Vagina (tissue), 2 donors: Measurements from ENCODE around the gene IMPA2. TPM values are rescaled to one million over a fixed set of nuclear protein-coding genes. Genes with fewer than 3 reads are reported as not detected.
A peak's percentile ranks its signal among the peaks of the same experiment; 100 is the strongest.
"Not testable (repeated sequence)": the region's sequence is repeated elsewhere in the genome, so short reads cannot be mapped to it uniquely, and the experiment has no call there.

Experiments used
- DNase-seq, 2 donors: peaks; one replicate each; pipeline ENCODE4 v3.0.0-alpha.2; 2017; ENCODE audit errors: extremely low spot score in 2 of 2
- H3K27ac ChIP-seq: fragments of 200-600 bp; sonication (generic); one replicate; pipeline ENCODE4 v1.5.1; 2019
- H3K27me3 ChIP-seq: fragments of 200-600 bp; sonication (generic); one replicate; pipeline ENCODE4 v1.5.1; 2019
- H3K36me3 ChIP-seq, 2 donors: fragments of 200-600 bp; sonication (generic); one replicate each; pipeline ENCODE4 v1.5.1; 2017 to 2019
- H3K4me1 ChIP-seq: fragments of 200-600 bp; sonication (generic); one replicate; pipeline ENCODE4 v1.5.1; 2019
- H3K4me3 ChIP-seq, 2 donors: fragments of 200-600 bp; sonication (generic); 1 replicate in 1 of 2; 2 replicates in 1 of 2; pipeline ENCODE4 v1.5.1; 2016 to 2019
- H3K9me3 ChIP-seq: fragments of 200-600 bp; sonication (generic); one replicate; pipeline ENCODE4 v1.5.1; 2019
- POLR2A ChIP-seq, 2 donors: fragments of 450-650 bp; IDR thresholded peaks; one replicate each; pipeline ENCODE4 v1.6.1; 2017; ENCODE audit warnings: antibody characterized with exemption in 2 of 2, mild to moderate bottlenecking in 2 of 2, moderate library complexity in 2 of 2
- POLR2AphosphoS5 ChIP-seq, 2 donors: sonication (generic); formaldehyde crosslinking; IDR thresholded peaks; one replicate each; pipeline ENCODE4 v1.9.0; 2017; ENCODE audit warnings: antibody characterized with exemption in 2 of 2, mild to moderate bottlenecking in 2 of 2, low read depth in 1 of 2; ENCODE audit not compliant: insufficient read depth in 1 of 2
- intact Hi-C: fragments of 100-400 bp; cut with DNase I; formaldehyde crosslinking; loops from one replicate; pipeline ENCODE4 v1.15.1; 2023
- total RNA-seq: library from RNA; depleted of rRNA; stranded (reverse); fragments of >200 nt; gene quantifications from one replicate; pipeline ENCODE4 v1.2.3, GENCODE V29; 2016
- TF ChIP-seq, protein P1 (sequence below), 3 experiments: fragments of 450-650 bp in 2 of 3; fragments of 200-600 bp in 1 of 3; sonication (generic) in 1 of 3; IDR thresholded peaks; one replicate each; pipeline ENCODE4 v1.5.1; 2017 to 2019; ENCODE audit warnings: antibody characterized with exemption in 3 of 3, mild to moderate bottlenecking in 2 of 3, moderate library complexity in 2 of 3

The IMPA2 gene
- total RNA-seq, 1 donor from 2014 or later: 128 TPM

DNA sequence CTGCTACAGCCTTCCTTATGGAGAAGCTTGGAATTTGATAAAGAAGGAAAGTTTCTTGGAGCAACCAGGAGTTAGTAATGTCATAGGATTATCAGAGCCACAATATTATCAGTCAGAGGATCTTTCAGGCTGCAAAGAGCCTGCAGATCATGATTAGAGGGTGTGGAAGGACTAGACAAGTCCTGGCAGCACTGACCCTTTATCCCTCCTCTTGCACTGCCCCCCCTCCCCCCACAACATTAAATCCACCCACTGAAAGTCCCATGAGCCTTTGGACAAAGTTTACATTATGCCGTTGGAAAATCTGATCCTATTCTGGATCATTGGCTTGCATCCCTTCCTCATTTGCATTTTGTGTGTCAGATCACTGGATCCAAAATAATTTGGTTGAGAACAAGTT is 18.7 kb upstream of the IMPA2 start:
- H3K27ac ChIP-seq: no peak overlapping the region

GRCh38 chr18:11963991-11964484 is 17.3 kb upstream of the IMPA2 start:
- H3K4me1 ChIP-seq: peaks cover 26% of the 10 kb centered on the region
- H3K9me3 ChIP-seq: no peaks in the 10 kb centered on the region
- no peaks in the 10 kb centered on the region for H3K27me3 ChIP-seq
- no peak for TF ChIP-seq POLR2AphosphoS5 (IDR thresholded peaks at IDR 0.05; ENCODE audit: insufficient read depth in 1 of 2, low read depth in 1 of 2)
- TF ChIP-seq, protein P1, sequence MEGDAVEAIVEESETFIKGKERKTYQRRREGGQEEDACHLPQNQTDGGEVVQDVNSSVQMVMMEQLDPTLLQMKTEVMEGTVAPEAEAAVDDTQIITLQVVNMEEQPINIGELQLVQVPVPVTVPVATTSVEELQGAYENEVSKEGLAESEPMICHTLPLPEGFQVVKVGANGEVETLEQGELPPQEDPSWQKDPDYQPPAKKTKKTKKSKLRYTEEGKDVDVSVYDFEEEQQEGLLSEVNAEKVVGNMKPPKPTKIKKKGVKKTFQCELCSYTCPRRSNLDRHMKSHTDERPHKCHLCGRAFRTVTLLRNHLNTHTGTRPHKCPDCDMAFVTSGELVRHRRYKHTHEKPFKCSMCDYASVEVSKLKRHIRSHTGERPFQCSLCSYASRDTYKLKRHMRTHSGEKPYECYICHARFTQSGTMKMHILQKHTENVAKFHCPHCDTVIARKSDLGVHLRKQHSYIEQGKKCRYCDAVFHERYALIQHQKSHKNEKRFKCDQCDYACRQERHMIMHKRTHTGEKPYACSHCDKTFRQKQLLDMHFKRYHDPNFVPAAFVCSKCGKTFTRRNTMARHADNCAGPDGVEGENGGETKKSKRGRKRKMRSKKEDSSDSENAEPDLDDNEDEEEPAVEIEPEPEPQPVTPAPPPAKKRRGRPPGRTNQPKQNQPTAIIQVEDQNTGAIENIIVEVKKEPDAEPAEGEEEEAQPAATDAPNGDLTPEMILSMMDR (IDR thresholded peaks at IDR 0.05): no peak
- no peak for TF ChIP-seq POLR2A (IDR thresholded peaks at IDR 0.05)
- no peak for DNase-seq
- H3K4me3 ChIP-seq: no peak overlapping the region
- H3K36me3 ChIP-seq: no peaks in the 10 kb centered on the region
- H3K27ac ChIP-seq: peak overlapping the region; percentile 14
- intact Hi-C loops: no loop called here

More for the DNA sequence above, 18.7 kb upstream of the IMPA2 start:
- Histone ChIP-seq H3K4me3 (no peak overlapping the region), H3K27me3 (no peaks in the 10 kb centered on the region), H3K4me1 (peaks cover 26% of the 10 kb centered on the region), H3K36me3 (no peaks in the 10 kb centered on the region), H3K9me3 (no peaks in the 10 kb centered on the region)
- TF ChIP-seq POLR2A (IDR thresholded peaks at IDR 0.05) (no peak), POLR2AphosphoS5 (IDR thresholded peaks at IDR 0.05; ENCODE audit: insufficient read depth in 1 of 2, low read depth in 1 of 2) (no peak)
- TF ChIP-seq, protein P1 (IDR thresholded peaks at IDR 0.05): no peak
- no peak for DNase-seq
- intact Hi-C loops: no loop called here

- H3K4me3 ChIP-seq: no peak overlapping the region
- no peaks in the 10 kb centered on the region for H3K4me1 ChIP-seq
- H3K36me3 ChIP-seq: no peaks in the 10 kb centered on the region
- H3K27me3 ChIP-seq: no peaks in the 10 kb centered on the region
- DNase-seq: no peak
- no peak overlapping the region for H3K27ac ChIP-seq
- intact Hi-C loops: no loop called here
- H3K9me3 ChIP-seq: no peaks in the 10 kb centered on the region
- no peak for TF ChIP-seq POLR2A (IDR thresholded peaks at IDR 0.05)
- no peak for TF ChIP-seq POLR2AphosphoS5 (IDR thresholded peaks at IDR 0.05; ENCODE audit: insufficient read depth in 1 of 2, low read depth in 1 of 2)
- TF ChIP-seq, protein P1 (IDR thresholded peaks at IDR 0.05): no peak
Observed at GRCh38 chr18:11969904-11970835, 11.1 kb upstream of the IMPA2 start.

DNA sequence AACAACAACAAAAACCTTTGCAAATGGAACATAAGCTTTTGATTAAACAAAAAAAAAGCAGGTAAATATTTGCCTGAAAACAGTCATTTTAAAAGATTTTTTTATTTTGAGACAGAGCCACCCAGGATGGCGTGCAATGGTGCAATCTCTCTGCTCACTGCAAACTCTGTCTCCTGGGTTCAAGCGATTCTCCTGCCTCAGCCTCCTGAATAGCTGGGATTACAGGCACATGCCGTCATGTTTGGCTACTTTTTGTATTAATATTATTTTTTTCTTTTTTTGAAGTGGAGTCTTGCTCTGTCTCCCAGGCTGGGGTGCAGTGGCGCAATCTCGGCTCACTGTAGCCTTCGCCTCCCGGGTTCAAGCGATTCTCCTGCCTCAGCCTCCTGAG is 10.5 kb upstream of the IMPA2 start:
- DNase-seq, H3K27ac ChIP-seq, intact Hi-C loops: not testable (repeated sequence)

DNA sequence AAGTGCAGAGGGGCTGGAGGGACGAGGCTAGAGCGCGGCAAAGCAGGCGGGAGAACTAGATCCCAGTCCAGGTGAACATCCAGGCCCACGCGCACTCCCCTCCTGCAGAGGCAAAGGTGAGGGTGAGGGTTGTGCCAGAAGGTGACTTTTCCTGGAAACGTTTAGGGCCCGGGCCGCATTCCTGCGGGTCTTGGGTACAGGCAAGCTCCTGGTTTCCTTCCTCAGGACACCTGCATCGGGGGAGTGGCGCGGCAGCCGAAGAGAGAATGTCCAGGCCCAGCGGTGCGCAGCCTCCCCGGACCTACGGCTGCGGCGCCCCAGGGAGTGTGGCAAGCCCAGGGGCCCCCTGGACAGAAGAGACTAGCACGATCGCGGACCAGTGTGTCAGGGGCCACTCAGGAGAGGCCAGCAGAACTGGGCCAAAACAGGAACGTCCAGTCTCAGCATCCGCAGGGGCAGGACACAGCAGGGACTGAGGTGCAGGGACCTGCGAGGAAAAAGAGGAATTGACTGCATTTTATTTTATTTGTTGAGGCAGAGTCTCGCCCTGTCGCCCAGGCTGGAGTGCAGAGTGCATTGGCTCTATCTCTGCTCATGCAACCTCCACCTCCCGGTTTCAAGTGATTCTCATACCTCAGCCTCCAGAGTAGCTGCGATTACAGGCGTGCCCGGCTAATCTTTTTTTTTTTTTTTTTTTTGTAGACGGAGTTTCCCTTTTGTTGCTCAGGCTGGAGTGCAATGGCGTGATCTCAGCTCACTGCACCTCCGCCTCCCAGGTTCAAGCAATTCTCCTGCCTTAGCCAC is 8.7 kb upstream of the IMPA2 start:
- H3K27ac ChIP-seq: no peak overlapping the region
- no peaks in the 10 kb centered on the region for H3K27me3 ChIP-seq
- intact Hi-C loops: no loop called here
- H3K4me3 ChIP-seq: no peak overlapping the region
- no peaks in the 10 kb centered on the region for H3K4me1 ChIP-seq
- H3K36me3 ChIP-seq: no peaks in the 10 kb centered on the region
- DNase-seq: no peak
- H3K9me3 ChIP-seq: no peaks in the 10 kb centered on the region
- TF ChIP-seq POLR2AphosphoS5 (IDR thresholded peaks at IDR 0.05; ENCODE audit: insufficient read depth in 1 of 2, low read depth in 1 of 2) (no peak), POLR2A (IDR thresholded peaks at IDR 0.05) (no peak)
- TF ChIP-seq, protein P1 (IDR thresholded peaks at IDR 0.05): no peak

More for the DNA sequence above, 10.5 kb upstream of the IMPA2 start:
- not testable (repeated sequence) for H3K4me3 ChIP-seq, H3K4me1 ChIP-seq, H3K27me3 ChIP-seq, H3K9me3 ChIP-seq, H3K36me3 ChIP-seq
